ENCODE measurements around the gene ASB15. TPM values are rescaled to one million over a fixed set of nuclear protein-coding genes. Genes with fewer than 3 reads are reported as not detected.
"Not testable (repeated sequence)": the region's sequence is repeated elsewhere in the genome, so short reads cannot be mapped to it uniquely, and the experiment has no call there.

ASB15 gene
- total RNA-seq, 1 donor from 2014 or later, result not detected

GRCh38 chr7:123634011-123634573 lies 32.5 kb downstream of the ASB15 start:
- DNase-seq (ENCODE audit: low spot score in 2 of 2); FAIRE-seq: not testable (repeated sequence)

- FAIRE-seq (peak; percentile 93), DNase-seq (ENCODE audit: low spot score in 2 of 2) (peak; percentile 14 to 19)
These were observed 34.1 kb downstream of the ASB15 start for GRCh38 chr7:123635551-123636359.

- DNase-seq (ENCODE audit: low spot score in 2 of 2) (no peak), FAIRE-seq (no peak)
These were observed 35.6 kb downstream of the ASB15 start for GRCh38 chr7:123637203-123637602.

- DNase-seq (ENCODE audit: low spot score in 2 of 2) (no peak), FAIRE-seq (no peak)
These were observed 36.3 kb downstream of the ASB15 start for GRCh38 chr7:123637878-123638277.

DNA sequence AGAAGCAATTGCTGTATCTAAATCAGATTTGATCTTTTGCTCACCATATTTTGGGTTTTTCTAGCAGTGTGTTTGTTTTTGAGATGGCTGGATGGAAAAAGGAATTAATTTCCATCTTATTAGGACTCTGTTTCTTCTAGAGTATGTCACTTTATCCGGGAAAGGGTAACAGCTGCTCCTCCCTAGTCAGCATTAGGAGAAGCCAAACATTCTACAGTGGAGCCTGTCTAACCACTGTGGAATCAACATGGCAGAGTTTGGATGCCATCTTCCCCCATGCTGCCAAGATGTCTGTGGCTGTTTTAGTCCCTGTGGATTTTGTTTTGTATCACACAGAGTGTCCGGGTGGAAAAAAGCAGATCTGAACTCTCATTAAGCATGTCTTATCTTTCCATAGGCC lies 38.0 kb downstream of the ASB15 start:
- no peak for FAIRE-seq
- DNase-seq (ENCODE audit: low spot score in 2 of 2), result no peak

- FAIRE-seq, result no peak
- no peak for DNase-seq (ENCODE audit: low spot score in 2 of 2)
These were observed 39.0 kb downstream of the ASB15 start for GRCh38 chr7:123640583-123640982.

DNA sequence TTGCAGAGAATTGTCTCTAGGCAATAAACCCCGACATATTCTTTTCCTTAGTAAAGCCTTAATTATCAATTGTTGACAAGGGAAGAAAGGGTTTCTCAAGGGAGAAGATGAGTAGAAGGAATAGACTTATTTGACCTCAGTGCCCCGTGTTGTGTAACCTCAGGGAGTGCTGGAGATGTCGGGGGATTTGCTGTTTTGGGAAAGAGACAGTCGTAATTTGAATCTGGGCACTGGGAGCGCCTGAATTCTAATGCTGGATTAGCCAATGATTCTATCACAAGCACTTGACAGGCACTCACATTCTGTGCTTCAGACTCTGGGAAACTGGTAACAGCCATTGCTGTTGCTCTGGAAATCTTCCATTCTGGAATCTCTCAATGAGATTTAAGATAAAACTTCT lies 40.3 kb downstream of the ASB15 start:
- DNase-seq (ENCODE audit: low spot score in 2 of 2) (no peak), FAIRE-seq (no peak)

DNA sequence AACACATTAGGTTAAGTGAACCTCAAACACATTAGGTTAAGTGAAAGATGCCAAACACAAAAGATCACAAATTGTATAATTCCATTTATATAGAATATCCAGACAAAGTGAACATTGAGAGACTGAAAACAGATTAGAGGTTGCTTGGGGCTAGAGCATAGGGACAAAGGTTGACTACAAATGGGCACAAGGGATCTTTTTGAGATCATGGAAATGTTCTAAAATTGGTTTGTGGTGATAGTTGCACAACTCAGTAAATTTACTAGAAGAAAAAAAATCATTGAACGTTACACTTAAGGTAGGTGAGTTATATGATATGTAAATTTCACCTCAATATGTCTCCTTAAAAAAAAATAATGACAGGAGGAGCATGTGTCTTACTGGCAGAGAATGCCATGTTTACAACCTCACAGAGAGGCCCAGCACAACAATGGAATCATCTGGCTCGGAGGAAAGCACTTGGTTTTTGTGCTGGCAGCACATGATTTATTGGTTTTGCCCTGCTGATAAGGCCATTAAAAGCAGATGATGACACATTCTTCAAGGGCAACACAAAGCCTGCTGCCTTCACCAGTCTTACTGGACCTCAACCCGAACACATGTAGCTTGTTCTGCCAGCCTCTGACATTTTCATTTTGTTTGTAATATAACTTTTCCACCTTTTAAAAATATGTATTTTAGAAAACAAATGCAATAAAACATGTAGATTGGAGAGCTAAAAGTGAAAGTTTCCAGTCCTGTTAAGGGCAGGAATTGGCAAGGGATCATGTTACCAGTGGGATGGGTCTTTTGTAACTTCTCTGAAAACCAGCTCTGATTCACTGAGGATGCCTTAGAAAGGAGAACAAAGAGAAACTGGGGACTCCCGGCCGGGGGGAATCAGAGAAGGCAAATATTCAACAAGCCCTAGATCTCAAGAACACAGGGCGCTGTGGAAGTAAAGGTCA lies 42.1 kb downstream of the ASB15 start:
- peak in 1 of 2 donors; percentile 12 for DNase-seq (ENCODE audit: low spot score in 2 of 2)

GRCh38 chr7:123645516-123645915 lies 43.9 kb downstream of the ASB15 start:
- no peak for FAIRE-seq

More for the DNA sequence above, 42.1 kb downstream of the ASB15 start:
- FAIRE-seq, result no peak

DNA sequence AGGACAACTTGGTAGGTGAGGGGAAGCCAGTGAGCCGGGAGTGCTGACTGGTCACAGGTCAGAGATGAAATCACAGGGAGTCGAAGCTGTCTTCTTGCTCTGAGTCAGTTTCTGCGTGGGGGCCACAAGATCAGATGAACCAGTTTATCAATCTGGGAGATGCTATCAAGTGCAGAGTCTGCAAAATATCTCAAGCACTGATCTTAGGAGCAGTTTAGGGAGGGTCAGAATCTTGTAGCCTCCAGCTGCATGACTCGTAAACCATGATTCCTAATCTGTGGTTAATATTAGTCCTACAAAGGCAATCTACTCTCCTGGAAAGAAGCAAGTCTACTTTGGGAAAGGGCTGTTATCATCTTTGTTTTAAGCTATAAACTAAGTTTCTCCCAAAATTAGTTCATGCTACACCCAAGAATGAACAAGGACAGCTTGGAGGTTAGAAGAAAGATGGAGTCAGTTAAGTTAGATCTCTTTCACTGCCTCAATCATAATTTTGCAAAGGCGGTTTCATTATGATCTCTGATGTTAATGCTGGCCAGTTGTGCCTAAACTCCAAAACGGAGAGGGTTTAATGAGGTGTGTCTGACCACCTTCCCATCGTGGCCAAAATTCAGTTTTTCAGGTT lies 45.6 kb downstream of the ASB15 start:
- FAIRE-seq, result no peak
- no peak for DNase-seq (ENCODE audit: low spot score in 2 of 2)

More at GRCh38 chr7:123645516-123645915, 43.9 kb downstream of the ASB15 start:
- no peak for DNase-seq (ENCODE audit: low spot score in 2 of 2)

GRCh38 chr7:123649964-123650363 lies 48.3 kb downstream of the ASB15 start:
- no peak for DNase-seq (ENCODE audit: low spot score in 2 of 2)
- FAIRE-seq, result no peak

- DNase-seq (ENCODE audit: low spot score in 2 of 2) (no peak), FAIRE-seq (no peak)
These were observed 49.0 kb downstream of the ASB15 start for GRCh38 chr7:123650595-123650994.

GRCh38 chr7:123652406-123652805 lies 50.8 kb downstream of the ASB15 start:
- FAIRE-seq, result no peak
- DNase-seq (ENCODE audit: low spot score in 2 of 2), result no peak

- DNase-seq (ENCODE audit: low spot score in 2 of 2), result no peak
- FAIRE-seq, result no peak
These were observed 51.5 kb downstream of the ASB15 start for GRCh38 chr7:123653162-123653561.

GRCh38 chr7:123655614-123656013 lies 54.0 kb downstream of the ASB15 start, which contains the start of gene LMOD2:
TSS of gene LMOD2 (plus strand) at chr7:123655866. CDS start at chr7:123655964, 98 bp downstream.
- FAIRE-seq (no peak), DNase-seq (ENCODE audit: low spot score in 2 of 2) (no peak)

GRCh38 chr7:123656544-123657303 lies 55.1 kb downstream of the ASB15 start:
- DNase-seq (ENCODE audit: low spot score in 2 of 2), result no peak
- FAIRE-seq, result no peak

- no peak for DNase-seq (ENCODE audit: low spot score in 2 of 2)
- FAIRE-seq, result no peak
These were observed 55.7 kb downstream of the ASB15 start for GRCh38 chr7:123657304-123657685.

- DNase-seq (ENCODE audit: low spot score in 2 of 2) (no peak), FAIRE-seq (no peak)
These were observed 56.4 kb downstream of the ASB15 start for GRCh38 chr7:123658023-123658422.

GRCh38 chr7:123660514-123661354 lies 59.1 kb downstream of the ASB15 start:
- FAIRE-seq, result no peak
- DNase-seq (ENCODE audit: low spot score in 2 of 2), result no peak
